ENCODE measurements around the gene PRDM11.

PRDM11 gene

DNA sequence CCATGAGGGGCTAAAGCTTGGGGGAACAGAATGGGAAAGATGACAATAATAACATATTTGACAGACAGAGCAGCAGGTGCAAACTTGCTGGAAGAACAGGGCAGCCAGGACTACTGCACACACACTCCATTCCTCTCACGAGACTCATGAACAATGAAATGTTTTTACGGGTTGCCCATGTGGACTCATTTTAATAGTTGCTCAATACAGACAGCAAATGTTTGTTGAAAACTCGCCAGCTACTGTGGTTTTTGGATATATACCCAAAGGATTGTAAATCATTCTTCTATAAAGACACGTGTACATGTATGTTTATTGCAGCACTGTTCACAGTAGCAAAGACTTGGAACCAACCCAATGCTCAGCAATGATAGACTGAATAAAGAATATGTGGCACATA is 129.4 kb downstream of the PRDM11 start:
- DNase-seq (ENCODE audit: low read depth), result no peak
- TF ChIP-seq, protein P1, sequence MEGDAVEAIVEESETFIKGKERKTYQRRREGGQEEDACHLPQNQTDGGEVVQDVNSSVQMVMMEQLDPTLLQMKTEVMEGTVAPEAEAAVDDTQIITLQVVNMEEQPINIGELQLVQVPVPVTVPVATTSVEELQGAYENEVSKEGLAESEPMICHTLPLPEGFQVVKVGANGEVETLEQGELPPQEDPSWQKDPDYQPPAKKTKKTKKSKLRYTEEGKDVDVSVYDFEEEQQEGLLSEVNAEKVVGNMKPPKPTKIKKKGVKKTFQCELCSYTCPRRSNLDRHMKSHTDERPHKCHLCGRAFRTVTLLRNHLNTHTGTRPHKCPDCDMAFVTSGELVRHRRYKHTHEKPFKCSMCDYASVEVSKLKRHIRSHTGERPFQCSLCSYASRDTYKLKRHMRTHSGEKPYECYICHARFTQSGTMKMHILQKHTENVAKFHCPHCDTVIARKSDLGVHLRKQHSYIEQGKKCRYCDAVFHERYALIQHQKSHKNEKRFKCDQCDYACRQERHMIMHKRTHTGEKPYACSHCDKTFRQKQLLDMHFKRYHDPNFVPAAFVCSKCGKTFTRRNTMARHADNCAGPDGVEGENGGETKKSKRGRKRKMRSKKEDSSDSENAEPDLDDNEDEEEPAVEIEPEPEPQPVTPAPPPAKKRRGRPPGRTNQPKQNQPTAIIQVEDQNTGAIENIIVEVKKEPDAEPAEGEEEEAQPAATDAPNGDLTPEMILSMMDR (conservative IDR thresholded peaks at IDR 0.05; ENCODE audit: low read depth, low read length), result no peak
- H3K4me3 ChIP-seq (ENCODE audit: low read depth, low read length), result no peak overlapping the region

DNA sequence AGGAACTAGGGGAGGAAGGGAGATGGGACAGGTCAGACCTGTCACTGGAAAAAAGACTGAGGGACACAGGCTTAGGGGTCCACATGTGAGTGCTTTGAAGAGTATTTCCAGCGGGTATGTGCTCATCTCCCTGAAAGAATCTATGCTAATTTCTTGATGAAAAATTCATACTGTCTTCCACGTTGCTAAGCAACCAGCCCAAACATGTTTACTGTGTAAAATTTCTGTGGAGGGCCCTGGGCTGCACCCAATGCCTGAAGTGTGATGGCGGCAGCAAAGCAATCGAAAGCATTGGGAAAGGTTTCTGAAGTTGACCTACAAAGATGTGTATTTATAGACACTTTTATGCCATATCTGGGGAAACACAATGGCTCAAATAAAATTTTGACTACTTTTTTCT is 132.3 kb downstream of the PRDM11 start:
- DNase-seq (ENCODE audit: low read depth), result no peak
- H3K4me3 ChIP-seq (ENCODE audit: low read depth, low read length), result no peak overlapping the region
- TF ChIP-seq, protein P1 (conservative IDR thresholded peaks at IDR 0.05; ENCODE audit: low read depth, low read length), result no peak

DNA sequence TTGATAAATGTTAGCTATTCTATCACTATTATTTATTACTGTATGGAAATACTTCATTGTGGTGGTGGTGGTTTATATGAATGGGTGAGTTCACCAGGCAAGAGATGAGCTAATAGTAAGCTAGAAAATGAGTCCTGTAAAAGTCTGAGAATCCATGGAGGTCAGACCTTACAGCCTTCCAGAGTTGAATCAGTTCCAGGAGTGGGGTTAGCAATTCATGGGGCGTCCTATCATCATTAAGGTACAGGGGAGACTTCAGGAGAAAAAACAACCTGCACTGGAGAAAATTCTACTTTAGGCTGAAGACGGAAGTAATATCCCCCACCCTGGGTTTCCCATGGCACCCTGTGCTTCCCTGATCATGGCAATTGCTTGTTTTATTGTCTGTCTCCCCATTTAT is 133.2 kb downstream of the PRDM11 start:
- TF ChIP-seq, protein P1 (conservative IDR thresholded peaks at IDR 0.05; ENCODE audit: low read depth, low read length), result no peak
- no peak for DNase-seq (ENCODE audit: low read depth)
- no peak overlapping the region for H3K4me3 ChIP-seq (ENCODE audit: low read depth, low read length)

DNA sequence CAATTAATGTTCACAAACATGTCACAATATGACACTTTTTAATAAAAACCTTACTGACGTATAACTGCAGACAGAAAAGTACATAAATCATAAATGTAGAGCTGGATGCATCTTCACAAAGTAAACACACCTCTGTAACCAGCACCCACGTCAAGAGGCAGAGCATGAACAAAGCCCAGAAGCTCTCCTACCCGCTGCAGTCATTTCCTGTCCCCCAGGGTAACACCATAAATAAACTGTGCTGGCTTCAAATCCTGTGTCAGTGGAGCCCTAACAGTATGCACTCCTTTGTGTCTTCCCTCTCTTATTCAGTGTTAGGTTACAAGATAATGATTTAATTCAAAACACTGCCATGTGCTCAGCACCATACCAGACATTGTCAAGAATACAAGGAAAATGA is 134.0 kb downstream of the PRDM11 start:
- TF ChIP-seq, protein P1 (conservative IDR thresholded peaks at IDR 0.05; ENCODE audit: low read depth, low read length), result no peak
- no peak overlapping the region for H3K4me3 ChIP-seq (ENCODE audit: low read depth, low read length)
- peak; percentile 7 for DNase-seq (ENCODE audit: low read depth)

DNA sequence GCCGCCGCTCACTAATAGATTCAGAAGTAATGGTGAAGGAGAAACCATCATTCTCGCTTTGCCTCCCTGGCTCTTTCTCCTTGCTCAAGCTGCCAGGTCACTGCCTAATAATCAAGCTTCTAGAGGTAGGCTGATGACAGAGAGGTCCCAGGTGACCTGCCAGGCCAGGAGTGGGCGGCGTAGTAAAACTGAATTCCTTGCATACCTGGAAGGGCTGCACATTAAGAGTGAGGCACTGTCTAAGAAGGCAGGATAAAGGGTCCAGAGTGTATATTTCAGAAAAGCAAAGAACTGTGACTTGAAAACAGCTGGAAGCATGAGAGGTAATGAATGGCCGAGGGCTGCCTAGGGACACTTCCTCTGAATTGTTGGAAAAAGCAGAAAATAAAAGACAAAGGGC is 135.6 kb downstream of the PRDM11 start:
- no peak for DNase-seq (ENCODE audit: low read depth)
- TF ChIP-seq, protein P1 (conservative IDR thresholded peaks at IDR 0.05; ENCODE audit: low read depth, low read length), result no peak
- no peak overlapping the region for H3K4me3 ChIP-seq (ENCODE audit: low read depth, low read length)
